Liver (tissue), 9 donors: ENCODE measurements around the gene TMEM63A. TPM values are rescaled to one million over a fixed set of nuclear protein-coding genes. Genes with fewer than 3 reads are reported as not detected.
A peak's percentile ranks its signal among the peaks of the same experiment; 100 is the strongest.

Experiments used
- DNase-seq: peaks from one replicate; pipeline ENCODE4 v3.0.0-alpha.2; 2017; ENCODE audit warnings: low spot score
- H3K27ac ChIP-seq, 2 donors: one replicate each; pipeline ENCODE4 v1.7.0; 2013; ENCODE audit warnings: inconsistent platforms in 2 of 2, low read length in 2 of 2, control low read depth in 1 of 2, low read depth in 1 of 2, mild to moderate bottlenecking in 1 of 2
- H3K27me3 ChIP-seq, 4 donors: one replicate each; pipeline versions ENCODE4 v1.6.1 to v1.7.0; 2013; ENCODE audit warnings: low read length in 3 of 4, inconsistent platforms in 1 of 4, mild to moderate bottlenecking in 1 of 4, moderate library complexity in 1 of 4; ENCODE audit not compliant: control insufficient read depth in 4 of 4, insufficient read depth in 4 of 4
- H3K36me3 ChIP-seq, 4 donors: one replicate each; pipeline versions ENCODE4 v1.6.1 to v1.7.0; 2013; ENCODE audit warnings: low read length in 3 of 4, mild to moderate bottlenecking in 3 of 4, low read depth in 1 of 4, moderate library complexity in 1 of 4; ENCODE audit not compliant: control insufficient read depth in 4 of 4, insufficient read depth in 3 of 4
- H3K4me1 ChIP-seq, 4 donors: one replicate each; pipeline versions ENCODE4 v1.6.1 to v1.7.0; 2013; ENCODE audit warnings: low read length in 3 of 4, mild to moderate bottlenecking in 3 of 4, moderate library complexity in 1 of 4; ENCODE audit not compliant: control insufficient read depth in 4 of 4, insufficient read depth in 4 of 4
- H3K4me3 ChIP-seq, 3 donors: one replicate each; pipeline versions ENCODE4 v1.6.1 to v1.7.0; 2013; ENCODE audit warnings: low read length in 3 of 3, control low read depth in 1 of 3, low read depth in 1 of 3, mild to moderate bottlenecking in 1 of 3
- H3K9ac ChIP-seq, 2 donors: one replicate each; pipeline ENCODE4 v1.7.0; 2013; ENCODE audit warnings: low read length in 2 of 2, mild to moderate bottlenecking in 2 of 2, moderate library complexity in 2 of 2, control low read depth in 1 of 2, low read depth in 1 of 2
- H3K9me3 ChIP-seq, 4 donors: one replicate each; pipeline versions ENCODE4 v1.6.1 to v1.7.0; 2013; ENCODE audit warnings: low read length in 3 of 4; ENCODE audit not compliant: control insufficient read depth in 4 of 4
- CTCF ChIP-seq: fragments of 150-350 bp; IDR thresholded peaks from 2 replicates; pipeline ENCODE4 v1.5.1; 2017; ENCODE audit warnings: improper control_type of control experiment, low read depth, low read length; ENCODE audit not compliant: missing input control
- FOXA1 ChIP-seq: IDR thresholded peaks from 2 replicates; pipeline ENCODE4 v1.6.1; 2016; ENCODE audit warnings: antibody characterized with exemption
- GABPA ChIP-seq, 2 donors: IDR thresholded peaks in 1 of 2; conservative IDR thresholded peaks in 1 of 2; 2 replicates each; pipeline ENCODE4 v1.6.1; 2016; ENCODE audit warnings: antibody characterized with exemption in 2 of 2, mild to moderate bottlenecking in 1 of 2, moderate library complexity in 1 of 2
- HNF4A ChIP-seq, 2 donors: conservative IDR thresholded peaks; 2 replicates each; pipeline ENCODE4 v1.6.1; 2016; ENCODE audit warnings: antibody characterized with exemption in 2 of 2, mild to moderate bottlenecking in 2 of 2
- MAX ChIP-seq: IDR thresholded peaks from 2 replicates; pipeline ENCODE4 v1.6.1; 2016; ENCODE audit warnings: antibody characterized with exemption
- NR2F2 ChIP-seq: IDR thresholded peaks from 2 replicates; pipeline ENCODE4 v1.6.1; 2016; ENCODE audit warnings: antibody characterized with exemption
- RAD21 ChIP-seq, 2 donors: IDR thresholded peaks; 2 replicates each; pipeline ENCODE4 v1.6.1; 2016; ENCODE audit warnings: antibody characterized with exemption in 2 of 2, mild to moderate bottlenecking in 2 of 2
- RXRA ChIP-seq, 2 donors: IDR thresholded peaks; 2 replicates each; pipeline ENCODE4 v1.6.1; 2017 to 2018; ENCODE audit warnings: antibody characterized with exemption in 2 of 2, mild to moderate bottlenecking in 1 of 2
- SP1 ChIP-seq: IDR thresholded peaks from 2 replicates; pipeline ENCODE4 v1.6.1; 2018; ENCODE audit warnings: antibody characterized with exemption, mild to moderate bottlenecking
- YY1 ChIP-seq: IDR thresholded peaks from 2 replicates; pipeline ENCODE4 v1.6.1; 2016; ENCODE audit warnings: antibody characterized with exemption, mild to moderate bottlenecking
- WGBS: extraction: QIAGEN DNeasy Blood & Tissue Kit; methylation state at CpG from one replicate; pipeline ENCODE4 v1.1.7; 2013; 5-methylcytosine and 5-hydroxymethylcytosine counted together
- polyA plus RNA-seq, 2 donors: library from polyadenylated mRNA; stranded (reverse) in 1 of 2; unstranded in 1 of 2; fragments of 200-250 nt in 1 of 2; fragments of >200 nt in 1 of 2; fragmentation: Nextera tagmentation in 1 of 2; extraction: Ambion mirVana in 1 of 2; gene quantifications; one replicate each; pipeline versions ENCODE4 v1.2.1 to v1.2.3, GENCODE V29; 2013 to 2015
- total RNA-seq, 2 donors: library from RNA; depleted of rRNA; stranded (reverse); fragments of >200 nt; gene quantifications; one replicate each; pipeline ENCODE4 v1.2.3, GENCODE V29; 2014
- TF ChIP-seq, protein P1 (sequence below): IDR thresholded peaks from 2 replicates; pipeline ENCODE4 v1.6.1; 2016; ENCODE audit warnings: antibody characterized with exemption
- TF ChIP-seq, protein P2 (sequence below): IDR thresholded peaks from 2 replicates; pipeline ENCODE4 v1.6.1; 2016; ENCODE audit warnings: antibody characterized with exemption, mild to moderate bottlenecking
- donor health status: healthy.
- donor health status: healthy.
- donor health status: healthy.
- donor health status: healthy.
- donor health status: healthy.

The TMEM63A gene
- total and polyA plus RNA-seq, 4 donors: 9.6 to 54.0 (median 11.6) TPM

DNA sequence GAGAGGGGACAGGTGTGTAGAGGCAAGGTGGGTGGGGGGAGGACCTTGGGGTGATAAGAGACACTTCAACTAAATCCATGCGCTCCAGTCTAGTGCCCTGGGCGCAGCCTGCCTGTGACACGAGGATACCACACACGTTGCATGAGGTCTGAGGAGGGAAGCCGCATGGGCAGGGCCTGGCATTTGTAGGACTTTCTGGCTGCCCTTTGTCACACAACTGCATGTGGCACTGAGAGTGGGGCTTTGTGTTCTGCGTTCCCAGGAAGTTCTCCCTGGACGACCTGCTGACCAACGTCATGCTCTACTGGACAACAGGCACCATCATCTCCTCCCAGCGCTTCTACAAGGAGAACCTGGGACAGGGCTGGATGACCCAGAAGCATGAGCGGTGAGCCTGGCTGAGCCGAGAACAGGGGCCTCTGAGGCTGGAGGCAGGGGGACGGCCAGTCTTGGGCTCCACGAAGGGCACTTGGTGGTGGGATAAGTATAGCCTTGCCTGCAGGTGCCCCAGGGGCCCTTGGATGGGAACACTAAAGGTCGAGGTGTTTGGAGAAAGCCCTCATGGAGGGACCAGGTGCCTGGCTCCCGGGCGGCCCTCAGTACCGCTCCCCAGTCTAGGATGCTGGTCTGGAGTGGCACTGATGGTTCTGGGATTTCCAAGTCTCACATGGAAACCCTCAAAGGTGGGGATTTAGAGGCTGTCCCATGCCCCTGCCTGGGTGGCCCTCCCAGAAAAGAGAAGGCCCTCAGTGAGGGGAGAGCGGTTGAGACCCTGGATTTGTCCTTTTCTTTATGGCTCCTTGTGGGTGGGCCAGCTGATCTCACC lies 37.7 kb downstream of the TMEM63A start:
- H3K36me3 ChIP-seq: peaks cover 10 to 63% (median 41%) of the 10 kb centered on the region in 4 donors
- H3K9me3 ChIP-seq: no peaks in the 10 kb centered on the region
- WGBS: 71% methylated on average over 18 of the region's 18 CpGs
- no peak overlapping the region for H3K4me3 ChIP-seq
- TF ChIP-seq RXRA (IDR thresholded peaks at IDR 0.05) (peak in 1 of 2 donors; percentile 2), SP1 (no peak), GABPA (IDR thresholded peaks at IDR 0.05 in 1 of 2, conservative IDR thresholded peaks at IDR 0.05 in 1 of 2) (no peak)
- no peaks in the 10 kb centered on the region for H3K27me3 ChIP-seq
- peak overlapping the region in 1 of 2 donors; percentile 33 for H3K27ac ChIP-seq
- H3K4me1 ChIP-seq: no peaks in the 10 kb centered on the region
- no peak for DNase-seq
- H3K9ac ChIP-seq: no peak overlapping the region

DNA sequence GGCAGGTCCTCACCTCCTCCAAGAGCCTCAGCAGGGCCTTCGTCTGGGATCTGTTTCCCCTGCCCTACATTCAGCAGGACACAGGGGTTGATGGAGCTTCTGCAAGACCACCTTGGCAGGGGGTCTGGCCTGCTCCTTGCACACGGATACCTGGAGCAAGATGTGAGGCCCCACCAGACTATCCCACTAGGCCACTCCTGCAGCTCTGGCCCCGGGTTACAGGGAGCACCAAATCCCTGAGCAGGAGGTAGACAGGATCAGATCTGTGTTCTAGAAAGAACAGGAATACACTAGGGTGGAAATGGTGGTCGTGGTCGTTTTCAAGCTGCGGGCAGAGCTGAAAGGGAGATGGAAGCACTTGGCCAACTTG lies 38.8 kb downstream of the TMEM63A start:
- Histone ChIP-seq H3K9me3 (no peaks in the 10 kb centered on the region), H3K27me3 (no peaks in the 10 kb centered on the region), H3K4me3 (no peak overlapping the region), H3K9ac (no peak overlapping the region), H3K27ac (no peak overlapping the region), H3K4me1 (no peaks in the 10 kb centered on the region), H3K36me3 (peaks cover 18 to 73% (median 47%) of the 10 kb centered on the region in 4 donors)
- no peak for DNase-seq
- no peak for TF ChIP-seq YY1
- no peak for TF ChIP-seq HNF4A (conservative IDR thresholded peaks at IDR 0.05)
- TF ChIP-seq, protein P1, sequence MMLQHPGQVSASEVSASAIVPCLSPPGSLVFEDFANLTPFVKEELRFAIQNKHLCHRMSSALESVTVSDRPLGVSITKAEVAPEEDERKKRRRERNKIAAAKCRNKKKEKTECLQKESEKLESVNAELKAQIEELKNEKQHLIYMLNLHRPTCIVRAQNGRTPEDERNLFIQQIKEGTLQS: no peak
- TF ChIP-seq MAX: no peak
- TF ChIP-seq FOXA1: no peak
- TF ChIP-seq, protein P2, sequence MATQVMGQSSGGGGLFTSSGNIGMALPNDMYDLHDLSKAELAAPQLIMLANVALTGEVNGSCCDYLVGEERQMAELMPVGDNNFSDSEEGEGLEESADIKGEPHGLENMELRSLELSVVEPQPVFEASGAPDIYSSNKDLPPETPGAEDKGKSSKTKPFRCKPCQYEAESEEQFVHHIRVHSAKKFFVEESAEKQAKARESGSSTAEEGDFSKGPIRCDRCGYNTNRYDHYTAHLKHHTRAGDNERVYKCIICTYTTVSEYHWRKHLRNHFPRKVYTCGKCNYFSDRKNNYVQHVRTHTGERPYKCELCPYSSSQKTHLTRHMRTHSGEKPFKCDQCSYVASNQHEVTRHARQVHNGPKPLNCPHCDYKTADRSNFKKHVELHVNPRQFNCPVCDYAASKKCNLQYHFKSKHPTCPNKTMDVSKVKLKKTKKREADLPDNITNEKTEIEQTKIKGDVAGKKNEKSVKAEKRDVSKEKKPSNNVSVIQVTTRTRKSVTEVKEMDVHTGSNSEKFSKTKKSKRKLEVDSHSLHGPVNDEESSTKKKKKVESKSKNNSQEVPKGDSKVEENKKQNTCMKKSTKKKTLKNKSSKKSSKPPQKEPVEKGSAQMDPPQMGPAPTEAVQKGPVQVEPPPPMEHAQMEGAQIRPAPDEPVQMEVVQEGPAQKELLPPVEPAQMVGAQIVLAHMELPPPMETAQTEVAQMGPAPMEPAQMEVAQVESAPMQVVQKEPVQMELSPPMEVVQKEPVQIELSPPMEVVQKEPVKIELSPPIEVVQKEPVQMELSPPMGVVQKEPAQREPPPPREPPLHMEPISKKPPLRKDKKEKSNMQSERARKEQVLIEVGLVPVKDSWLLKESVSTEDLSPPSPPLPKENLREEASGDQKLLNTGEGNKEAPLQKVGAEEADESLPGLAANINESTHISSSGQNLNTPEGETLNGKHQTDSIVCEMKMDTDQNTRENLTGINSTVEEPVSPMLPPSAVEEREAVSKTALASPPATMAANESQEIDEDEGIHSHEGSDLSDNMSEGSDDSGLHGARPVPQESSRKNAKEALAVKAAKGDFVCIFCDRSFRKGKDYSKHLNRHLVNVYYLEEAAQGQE: no peak
- no peak for TF ChIP-seq RXRA (IDR thresholded peaks at IDR 0.05)
- WGBS: 85% methylated on average over 6 of the region's 6 CpGs

- Histone ChIP-seq H3K9ac (no peak overlapping the region), H3K4me1 (no peaks in the 10 kb centered on the region), H3K9me3 (no peaks in the 10 kb centered on the region), H3K27me3 (no peaks in the 10 kb centered on the region), H3K4me3 (no peak overlapping the region), H3K27ac (no peak overlapping the region), H3K36me3 (peaks cover 21 to 77% (median 49%) of the 10 kb centered on the region in 4 donors)
- DNase-seq: no peak
- 93% methylated on average over 6 of the region's 6 CpGs for WGBS
- TF ChIP-seq FOXA1 (no peak), RAD21 (IDR thresholded peaks at IDR 0.05) (no peak), SP1 (no peak), NR2F2 (no peak), MAX (no peak), CTCF (no peak), RXRA (IDR thresholded peaks at IDR 0.05) (no peak)
- TF ChIP-seq, protein P2: no peak
These were observed 39.3 kb downstream of the TMEM63A start for GRCh38 chr1:225842788-225843425.
